GM23338 (cell line): ENCODE results near the gene SIRT7. TPM values are rescaled to one million over a fixed set of nuclear protein-coding genes. Genes with fewer than 3 reads are reported as not detected.
A peak's percentile ranks its signal among the peaks of the same experiment; 100 is the strongest.

Experiments used
- ATAC-seq: fragments of 200-7000 bp; cut with Tn5 transposase; 3 replicates; pipeline ENCODE4 v1.9.1; 2020
- DNase-seq: peaks from one replicate; pipeline ENCODE4 v3.0.0-alpha.2; 2015; ENCODE audit warnings: low spot score
- H2AFZ ChIP-seq: fragments of 200-600 bp; sonication (generic); 2 replicates; pipeline ENCODE4 v1.8.0; 2016; ENCODE audit warnings: antibody characterized with exemption, mild to moderate bottlenecking, moderate library complexity
- H3F3A ChIP-seq: fragments of 200-600 bp; sonication (generic); replicated peaks from 2 replicates; pipeline ENCODE4 v1.8.0; 2017; ENCODE audit warnings: antibody characterized with exemption, mixed run types, low read depth
- H3K27ac ChIP-seq: fragments of 200-600 bp; sonication (generic); 2 replicates; pipeline ENCODE4 v1.6.1; 2016; ENCODE audit warnings: low read depth
- H3K27me3 ChIP-seq: fragments of 200-600 bp; sonication (generic); 2 replicates; pipeline ENCODE4 v1.8.0; 2016; ENCODE audit warnings: mild to moderate bottlenecking, mixed run types, moderate library complexity; ENCODE audit not compliant: insufficient read depth
- H3K36me3 ChIP-seq: fragments of 200-600 bp; sonication (generic); 2 replicates; pipeline ENCODE4 v1.8.0; 2016; ENCODE audit warnings: mild to moderate bottlenecking; ENCODE audit not compliant: insufficient read depth
- H3K4me1 ChIP-seq: fragments of 200-600 bp; sonication (generic); 2 replicates; pipeline ENCODE4 v1.8.0; 2016; ENCODE audit warnings: mild to moderate bottlenecking, moderate library complexity; ENCODE audit not compliant: insufficient read depth
- H3K4me2 ChIP-seq: fragments of 200-600 bp; sonication (generic); 2 replicates; pipeline ENCODE4 v1.7.1; 2017; ENCODE audit warnings: mixed run types
- H3K4me3 ChIP-seq: fragments of 200-600 bp; sonication (generic); 2 replicates; pipeline ENCODE4 v1.6.1; 2016; ENCODE audit warnings: mixed run types
- H3K79me2 ChIP-seq: fragments of 200-600 bp; sonication (generic); replicated peaks from 2 replicates; pipeline ENCODE4 v1.8.0; 2017; ENCODE audit warnings: mild to moderate bottlenecking; ENCODE audit not compliant: insufficient read depth
- H3K9me2 ChIP-seq: fragments of 200-600 bp; sonication (generic); 2 replicates; pipeline ENCODE4 v1.8.0; 2017; ENCODE audit not compliant: insufficient read depth
- H4K20me1 ChIP-seq: fragments of 200-600 bp; sonication (generic); replicated peaks from 2 replicates; pipeline ENCODE4 v1.8.0; 2017; ENCODE audit warnings: mild to moderate bottlenecking; ENCODE audit not compliant: insufficient read depth
- H3K27ac Mint-ChIP-seq: 2 replicates; pipeline ENCODE4 v1.8.0; 2020; ENCODE audit warnings: inconsistent platforms, mild to moderate bottlenecking, moderate library complexity, mixed read lengths
- H3K27me3 Mint-ChIP-seq: 3 replicates; pipeline ENCODE4 v1.8.0; 2022; ENCODE audit warnings: low read depth, mild to moderate bottlenecking, moderate library complexity, mixed read lengths, inconsistent platforms; ENCODE audit not compliant: insufficient read depth, poor library complexity
- H3K36me3 Mint-ChIP-seq: 3 replicates; pipeline ENCODE4 v1.8.0; 2021; ENCODE audit warnings: low read depth, mild to moderate bottlenecking, inconsistent platforms, moderate library complexity, mixed read lengths
- H3K4me1 Mint-ChIP-seq: 3 replicates; pipeline ENCODE4 v1.8.0; 2020; ENCODE audit warnings: mild to moderate bottlenecking, inconsistent platforms, mixed read lengths
- H3K4me3 Mint-ChIP-seq: 3 replicates; pipeline ENCODE4 v1.8.0; 2021; ENCODE audit warnings: moderate library complexity, mild to moderate bottlenecking, inconsistent platforms, mixed read lengths
- H3K9me3 Mint-ChIP-seq: 3 replicates; pipeline ENCODE4 v1.8.0; 2020; ENCODE audit warnings: moderate library complexity, mild to moderate bottlenecking, inconsistent platforms, mixed read lengths
- CTCF ChIP-seq, 2 experiments: fragments of 200-600 bp in 1 of 2; sonication (generic) in 1 of 2; conservative IDR thresholded peaks; 2 replicates each; pipeline versions ENCODE4 v1.5.1 to v1.6.1; 2016 to 2017; ENCODE audit warnings: antibody characterized with exemption in 2 of 2, low read depth in 2 of 2, mild to moderate bottlenecking in 2 of 2, moderate library complexity in 1 of 2
- EZH2phosphoT487 ChIP-seq: fragments of 200-600 bp; sonication (generic); IDR thresholded peaks from one replicate; pipeline ENCODE4 v1.8.1; 2018; ENCODE audit warnings: antibody characterized with exemption; ENCODE audit not compliant: unreplicated experiment
- JUNB ChIP-seq: IDR thresholded peaks from one replicate; pipeline ENCODE4 v1.6.1; 2016; ENCODE audit warnings: antibody characterized with exemption; ENCODE audit not compliant: unreplicated experiment
- POLR2AphosphoS5 ChIP-seq: IDR thresholded peaks from 2 replicates; pipeline ENCODE4 v1.6.1; 2016; ENCODE audit warnings: antibody characterized with exemption, low read depth
- REST ChIP-seq: IDR thresholded peaks from one replicate; pipeline ENCODE4 v1.6.1; 2018; ENCODE audit warnings: antibody characterized with exemption; ENCODE audit not compliant: unreplicated experiment
- STAT1 ChIP-seq: IDR thresholded peaks from one replicate; pipeline ENCODE4 v1.6.1; 2016; ENCODE audit warnings: antibody characterized with exemption; ENCODE audit not compliant: unreplicated experiment
- polyA plus RNA-seq: library from polyadenylated mRNA; unstranded; fragments of >200 nt; fragmentation: Nextera tagmentation; extraction: Ambion mirVana; gene quantifications from 2 replicates; pipeline ENCODE4 v1.2.1, GENCODE V29; 2016
- total RNA-seq: library from RNA; depleted of rRNA; stranded (reverse); fragments of >200 nt; shearing (Covaris generic); gene quantifications from 2 replicates; pipeline ENCODE4 v1.2.3, GENCODE V29; 2014

Gene SIRT7
- total and polyA plus RNA-seq, 2 experiments from 2014 or later = 16.3 to 20.8 TPM

GRCh38 chr17:81923302-81924260 lies 5.6 kb upstream of the SIRT7 start:
- peaks cover 26% of the 10 kb centered on the region; the same call in 1 of the 2 replicates for H3K4me1 ChIP-seq
- peak overlapping the region; percentile 96 for H3K4me2 ChIP-seq
- H3F3A ChIP-seq = peaks cover 30% of the 10 kb centered on the region
- no peaks in the 10 kb centered on the region for H3K9me2 ChIP-seq
- H3K27ac ChIP-seq = peak overlapping the region; percentile 95
- H4K20me1 ChIP-seq = peaks cover 19% of the 10 kb centered on the region
- H3K36me3 ChIP-seq = no peaks in the 10 kb centered on the region; the same call in 1 of the 2 replicates
- H3K36me3 Mint-ChIP-seq = peaks cover 33% of the 10 kb centered on the region
- peak overlapping the region; percentile 53 for H3K4me3 ChIP-seq
- ATAC-seq (peak; percentile 22), DNase-seq (peak; percentile 84)
- TF ChIP-seq POLR2AphosphoS5 (no peak), EZH2phosphoT487 (no peak), REST (no peak)
- H3K4me1 Mint-ChIP-seq = peaks cover 47% of the 10 kb centered on the region
- H3K27me3 ChIP-seq = peaks cover 3% of the 10 kb centered on the region; the same call in 1 of the 2 replicates
- H3K79me2 ChIP-seq = peaks cover 77% of the 10 kb centered on the region
- H3K27ac Mint-ChIP-seq = peak overlapping the region; percentile 100
- H2AFZ ChIP-seq = no peak overlapping the region
- no peaks in the 10 kb centered on the region; the same call in 2 of the 3 replicates for H3K9me3 Mint-ChIP-seq
- peak overlapping the region; percentile 85 for H3K4me3 Mint-ChIP-seq
- peaks cover 32% of the 10 kb centered on the region for H3K27me3 Mint-ChIP-seq

- H3K27ac Mint-ChIP-seq = peak overlapping the region; percentile 100
- H2AFZ ChIP-seq = no peak overlapping the region
- H3K36me3 Mint-ChIP-seq = peaks cover 33% of the 10 kb centered on the region
- no peaks in the 10 kb centered on the region; the same call in 2 of the 3 replicates for H3K9me3 Mint-ChIP-seq
- H3K4me3 Mint-ChIP-seq = peak overlapping the region; percentile 85
- no peaks in the 10 kb centered on the region for H3K27me3 ChIP-seq
- H3K4me3 ChIP-seq = peak overlapping the region; percentile 53; the same call in 1 of the 2 replicates
- peak overlapping the region; percentile 95 for H3K27ac ChIP-seq
- H3K27me3 Mint-ChIP-seq = peaks cover 37% of the 10 kb centered on the region
- H3F3A ChIP-seq = peaks cover 33% of the 10 kb centered on the region
- DNase-seq (no peak), ATAC-seq (no peak)
- H3K4me2 ChIP-seq = peak overlapping the region; percentile 64; the same call in 1 of the 2 replicates
- peaks cover 19% of the 10 kb centered on the region for H4K20me1 ChIP-seq
- H3K4me1 ChIP-seq = peaks cover 26% of the 10 kb centered on the region; the same call in 1 of the 2 replicates
- peaks cover 47% of the 10 kb centered on the region for H3K4me1 Mint-ChIP-seq
- H3K79me2 ChIP-seq = peaks cover 77% of the 10 kb centered on the region
- H3K9me2 ChIP-seq = no peaks in the 10 kb centered on the region
- H3K36me3 ChIP-seq = no peaks in the 10 kb centered on the region; the same call in 1 of the 2 replicates
- TF ChIP-seq JUNB (no peak), POLR2AphosphoS5 (no peak), STAT1 (no peak), EZH2phosphoT487 (no peak), CTCF (conservative IDR thresholded peaks at IDR 0.05; ENCODE audit: low read depth in 2 of 2) (no peak)
Observed at GRCh38 chr17:81922566-81923301, 4.8 kb upstream of the SIRT7 start.
